COR-L47 (cell line): Measurements from ENCODE around the gene VAC14.

ENCODE experiments used
- DNase-seq: peaks from one replicate; lab custom pipeline; 2025; lab: John Stamatoyannopoulos, UW

Gene VAC14

GRCh38 chr16:70725024-70725911 lies 75.7 kb downstream of the VAC14 start:
- no peak for DNase-seq

- DNase-seq: no peak
Observed at GRCh38 chr16:70724146-70725023, 76.6 kb downstream of the VAC14 start.

GRCh38 chr16:70723740-70724145 lies 77.2 kb downstream of the VAC14 start:
- DNase-seq: no peak

- no peak for DNase-seq
Observed at GRCh38 chr16:70721202-70721963, 79.6 kb downstream of the VAC14 start.

GRCh38 chr16:70720425-70721201 lies 80.3 kb downstream of the VAC14 start:
- DNase-seq: no peak

GRCh38 chr16:70717065-70717464 lies 83.9 kb downstream of the VAC14 start:
- no peak for DNase-seq

GRCh38 chr16:70715860-70716357 lies 85.0 kb downstream of the VAC14 start:
- DNase-seq: no peak

GRCh38 chr16:70715055-70715858 lies 85.7 kb downstream of the VAC14 start:
- DNase-seq: no peak

- DNase-seq: no peak
Observed at GRCh38 chr16:70714581-70715054, 86.3 kb downstream of the VAC14 start.

GRCh38 chr16:70713824-70714223 lies 87.1 kb downstream of the VAC14 start:
- DNase-seq: no peak

GRCh38 chr16:70713342-70713741 lies 87.6 kb downstream of the VAC14 start:
- no peak for DNase-seq

- no peak for DNase-seq
Observed at GRCh38 chr16:70712942-70713341, 88.0 kb downstream of the VAC14 start.

- DNase-seq: no peak
Observed at GRCh38 chr16:70712359-70712758, 88.6 kb downstream of the VAC14 start.

GRCh38 chr16:70711211-70712031 lies 89.5 kb downstream of the VAC14 start:
- no peak for DNase-seq

GRCh38 chr16:70710422-70711210 lies 90.3 kb downstream of the VAC14 start:
- DNase-seq: no peak

GRCh38 chr16:70709942-70710341 lies 91.0 kb downstream of the VAC14 start:
- no peak for DNase-seq

GRCh38 chr16:70709457-70709856 lies 91.5 kb downstream of the VAC14 start:
- DNase-seq: no peak
